GM21367 (cell line): ENCODE measurements around the gene TPP2.

Source experiments
- ATAC-seq: cut with Tn5 transposase; IDR thresholded peaks from one replicate; pipeline ENCODE4 v1.9.1; 2021; ENCODE audit not compliant: unreplicated experiment

Gene TPP2

DNA sequence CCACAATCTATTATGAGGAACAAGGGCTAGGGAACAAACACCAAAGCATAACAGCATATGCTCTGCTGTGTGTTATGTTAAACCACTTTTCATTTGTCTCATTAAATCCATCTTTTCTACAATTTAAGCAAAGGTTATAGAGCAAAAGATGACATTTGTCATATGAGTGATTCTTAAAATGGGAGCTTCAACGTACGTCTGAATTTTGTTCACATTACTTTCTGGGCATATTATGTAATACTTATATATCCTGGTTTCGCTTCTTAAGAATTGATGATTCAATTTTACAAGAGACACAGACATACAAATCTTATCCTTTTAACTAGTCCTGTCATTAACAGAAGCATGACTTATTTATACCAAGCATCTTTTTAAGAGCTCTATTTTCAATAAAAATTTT is 3.3 kb upstream of the TPP2 start:
- no peak for ATAC-seq

DNA sequence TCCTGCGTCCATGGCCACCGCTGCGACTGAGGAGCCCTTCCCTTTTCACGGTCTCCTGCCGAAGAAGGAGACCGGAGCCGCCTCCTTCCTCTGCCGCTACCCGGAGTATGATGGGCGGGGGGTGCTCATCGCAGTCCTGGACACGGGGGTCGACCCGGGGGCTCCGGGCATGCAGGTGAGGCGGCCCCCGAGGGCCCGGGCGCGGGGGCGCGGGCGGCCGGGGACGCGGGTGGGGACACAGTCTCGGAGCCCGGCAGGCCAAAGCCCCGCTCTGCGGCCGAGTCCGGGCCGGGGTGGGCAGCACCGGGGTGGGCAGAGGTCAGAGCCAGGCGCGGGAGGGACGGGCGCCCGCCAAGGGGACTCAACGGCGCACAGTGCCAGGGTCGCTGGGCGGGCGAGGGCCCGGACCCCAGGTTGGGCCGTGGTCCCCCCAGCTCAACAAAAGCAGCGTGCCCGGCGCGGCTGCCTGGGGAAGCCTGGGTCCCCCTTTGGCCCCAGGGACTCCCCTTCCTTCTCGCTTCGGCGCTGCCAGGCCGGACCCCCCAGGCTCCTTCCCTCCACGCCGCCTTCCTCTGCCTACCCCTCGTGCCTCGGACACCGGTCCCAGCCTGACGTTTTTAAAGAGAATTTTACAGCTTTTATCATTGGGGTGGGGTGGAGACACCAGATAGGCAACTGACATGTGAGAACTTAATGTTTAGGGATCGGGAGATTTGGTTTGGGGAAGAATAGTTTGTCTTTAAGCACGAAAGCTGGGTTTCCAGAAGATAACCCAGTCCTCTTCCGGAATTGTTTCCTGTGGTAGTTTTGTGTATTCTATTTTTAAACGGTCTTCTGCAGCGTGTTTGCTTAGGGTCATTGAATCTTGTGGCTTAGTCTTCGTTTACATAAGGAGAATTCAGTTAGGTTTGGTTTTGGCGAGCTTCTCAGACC is 509 bp downstream of the TPP2 start:
- peak; percentile 22 for ATAC-seq

DNA sequence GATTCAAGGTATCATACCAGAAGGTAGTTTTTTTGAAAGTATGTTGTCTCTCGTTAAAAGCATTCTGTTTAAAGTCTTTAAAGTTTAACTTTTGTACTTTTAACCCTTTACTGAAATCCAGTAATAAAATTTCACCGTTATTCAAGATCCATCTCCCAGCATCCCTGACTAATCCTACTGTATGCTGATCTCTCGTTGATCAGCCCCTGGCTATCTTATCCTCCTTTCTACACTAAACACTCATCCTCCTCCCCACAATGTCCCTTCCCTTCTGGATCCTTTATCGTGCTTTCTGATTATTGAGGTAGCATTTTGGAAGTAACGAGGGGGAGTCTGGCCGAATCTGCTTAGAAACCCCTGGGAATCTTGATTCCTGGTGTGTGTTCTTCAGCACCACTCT is 1.3 kb downstream of the TPP2 start:
- no peak for ATAC-seq

DNA sequence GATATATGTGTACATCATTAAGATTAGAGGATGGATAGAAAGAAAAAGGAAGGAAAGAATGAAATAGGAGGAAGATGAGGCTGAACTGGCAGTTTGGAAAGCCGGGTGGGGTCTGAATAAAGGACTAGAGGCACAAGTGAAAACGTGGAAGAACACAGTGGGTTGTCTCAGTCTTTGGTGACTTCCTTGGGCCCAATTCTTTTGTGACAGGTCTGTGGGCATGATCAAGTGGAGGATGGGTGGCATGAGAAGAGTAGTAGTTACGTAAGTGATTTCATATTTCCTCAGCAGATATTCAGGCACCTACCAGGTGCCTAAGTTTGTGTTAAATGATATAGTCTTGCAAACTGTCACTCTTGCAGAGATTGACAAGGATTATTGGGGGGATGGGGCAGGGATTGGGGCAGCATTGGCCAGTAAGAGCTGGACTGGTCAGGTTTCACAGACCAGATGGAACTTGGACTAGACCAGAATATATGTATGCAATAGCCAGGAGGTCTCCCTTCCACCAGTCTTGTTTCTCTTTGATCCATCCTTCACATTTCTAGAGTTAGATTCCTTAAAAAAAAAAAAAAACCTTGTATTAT is 2.7 kb downstream of the TPP2 start:
- ATAC-seq = no peak

DNA sequence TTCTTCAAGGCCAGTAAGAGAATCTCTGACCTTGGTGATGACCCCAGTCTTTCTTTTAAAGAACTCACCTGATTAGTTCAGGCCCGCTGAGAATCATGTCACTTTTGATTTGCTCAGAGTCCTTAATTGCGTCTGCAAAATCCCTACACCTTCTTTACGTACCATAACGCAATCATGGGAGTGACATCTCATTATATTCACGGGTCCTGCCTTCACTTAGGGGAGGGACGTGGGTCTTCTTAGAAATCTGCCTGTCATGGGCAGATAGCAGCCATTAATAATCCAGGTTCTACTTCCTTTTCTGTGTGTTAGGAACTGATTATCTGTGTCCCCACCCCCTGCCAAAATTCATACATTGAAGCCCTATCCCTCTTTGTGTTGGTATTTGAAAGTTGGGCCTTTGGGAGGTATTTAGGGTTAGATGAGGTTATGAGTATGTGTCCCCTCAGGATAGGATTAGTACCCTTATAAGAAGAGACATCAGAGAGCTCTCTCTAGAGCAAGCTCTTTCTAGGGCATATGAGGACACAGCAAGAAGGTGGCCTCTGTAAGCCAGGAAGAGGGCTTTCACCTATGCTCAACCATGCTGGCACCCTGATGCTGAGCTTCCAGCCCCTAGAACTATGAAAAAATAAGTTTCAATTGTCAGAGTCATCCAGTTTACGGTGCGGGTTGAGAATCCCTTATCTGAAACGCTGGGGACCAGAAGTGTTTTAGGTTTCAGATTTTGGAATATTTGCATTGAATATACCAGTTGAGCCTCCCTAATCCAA is 9.9 kb downstream of the TPP2 start:
- ATAC-seq = no peak

DNA sequence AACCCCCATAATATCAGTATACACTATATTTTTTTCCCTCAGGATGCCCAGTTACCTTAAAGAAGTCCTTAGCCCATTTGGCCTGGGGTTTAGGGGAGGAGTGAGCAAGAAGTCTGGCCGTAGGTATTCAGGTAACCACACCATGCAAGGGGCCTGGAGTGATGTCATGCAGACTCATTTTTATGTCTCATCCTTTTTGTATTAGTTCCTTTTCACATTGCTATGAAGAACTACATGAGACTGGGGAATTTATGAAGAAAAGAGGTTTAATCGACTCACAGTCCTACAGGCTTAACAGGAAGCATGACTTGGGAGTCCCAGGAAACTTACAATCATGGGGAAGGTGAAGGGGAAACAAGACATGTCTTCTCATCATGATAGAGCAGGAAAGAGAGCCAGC is 12.2 kb downstream of the TPP2 start:
- no peak for ATAC-seq

DNA sequence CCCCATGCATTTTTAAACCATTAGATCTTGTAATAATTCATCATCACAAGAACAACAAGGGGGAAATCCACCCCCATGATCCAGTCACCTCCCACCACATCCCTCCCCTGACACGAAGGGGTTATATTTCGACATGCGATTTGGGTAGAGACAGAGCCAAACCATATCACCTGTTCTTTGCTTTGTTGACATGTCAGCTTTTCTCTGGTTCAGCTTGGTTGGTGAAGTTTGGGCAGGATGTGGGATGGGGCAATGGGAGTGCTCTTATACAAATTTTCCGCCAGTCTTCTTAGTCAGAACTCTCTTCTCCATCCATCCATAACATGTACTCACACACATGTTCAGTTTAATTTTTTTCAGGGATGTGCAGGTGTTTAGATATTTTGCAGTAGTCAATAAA is 12.9 kb downstream of the TPP2 start:
- ATAC-seq = no peak

DNA sequence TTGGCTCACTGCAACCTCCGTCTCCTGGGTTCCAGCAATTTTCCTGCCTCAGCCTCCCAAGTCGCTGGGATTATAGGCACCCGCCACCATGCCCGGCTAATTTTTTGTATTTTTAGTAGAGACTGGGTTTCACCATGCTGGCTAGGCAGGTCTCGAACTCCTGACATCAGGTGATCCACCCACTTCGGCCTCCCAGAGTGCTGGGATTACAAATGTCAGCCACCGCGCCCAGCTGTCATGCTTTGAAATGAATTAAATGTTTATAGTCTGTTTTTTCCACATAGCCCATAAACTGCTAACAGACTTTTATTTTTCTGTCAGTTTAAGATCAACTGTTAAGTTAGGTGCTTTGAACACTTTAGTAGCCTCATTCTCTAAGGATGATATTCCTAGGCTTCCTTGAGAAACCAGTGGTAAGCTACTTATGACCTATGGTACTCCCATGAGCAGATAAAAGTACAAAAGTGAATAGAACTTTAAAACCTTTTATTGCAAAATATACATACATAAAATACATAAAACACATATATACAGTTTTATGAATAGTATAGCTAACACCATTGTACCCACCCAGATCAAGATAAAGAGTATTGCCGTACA is 13.6 kb downstream of the TPP2 start:
- ATAC-seq = no peak

DNA sequence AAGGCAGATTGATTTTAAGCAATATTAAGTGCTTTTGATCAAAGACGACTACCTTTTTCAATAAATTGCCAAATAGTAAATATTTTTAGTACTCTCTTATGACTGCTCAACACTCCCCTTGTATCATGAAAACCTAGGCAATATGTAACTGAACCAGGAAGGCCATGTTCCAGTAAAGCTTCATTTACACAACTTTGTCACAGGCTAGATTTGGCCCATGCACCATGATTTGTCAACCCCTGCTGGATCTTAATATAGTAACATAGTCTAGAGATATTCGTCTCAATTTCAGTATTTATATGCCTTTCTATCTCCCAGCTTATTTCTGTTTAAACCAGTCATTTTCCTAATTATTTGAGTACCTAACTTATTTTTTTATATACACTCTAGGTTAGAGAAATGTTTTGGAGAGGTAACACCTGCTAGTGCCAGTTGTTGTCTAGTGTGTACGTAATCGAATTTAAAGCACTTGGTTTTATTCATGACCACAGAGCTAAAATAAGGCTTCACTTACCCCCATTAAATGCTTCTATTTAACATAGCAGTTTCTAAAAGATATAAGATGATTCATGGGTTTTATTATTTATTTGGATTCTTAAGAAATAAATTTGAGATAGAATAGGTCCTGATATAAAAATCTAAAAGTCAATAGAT is 21.0 kb downstream of the TPP2 start:
- no peak for ATAC-seq

DNA sequence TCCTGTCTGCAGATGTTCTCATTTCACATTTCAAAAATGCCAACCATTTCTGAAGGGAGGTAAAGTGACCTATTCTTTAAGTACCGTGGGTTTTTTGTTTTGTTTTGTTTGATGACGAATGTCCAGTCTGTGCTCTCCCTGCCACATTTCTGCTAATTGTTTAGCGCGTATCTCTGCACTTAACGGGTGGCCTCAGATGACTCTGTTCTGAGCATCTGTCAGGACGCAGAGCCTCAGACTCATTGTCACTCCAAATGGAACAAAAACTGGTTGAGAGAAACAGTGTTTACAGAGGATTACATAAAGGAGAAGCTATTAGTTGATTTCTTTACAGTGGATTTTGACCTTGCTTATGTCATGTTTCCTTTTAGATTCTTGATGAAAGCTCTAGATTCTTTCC is 23.7 kb downstream of the TPP2 start:
- ATAC-seq = no peak

DNA sequence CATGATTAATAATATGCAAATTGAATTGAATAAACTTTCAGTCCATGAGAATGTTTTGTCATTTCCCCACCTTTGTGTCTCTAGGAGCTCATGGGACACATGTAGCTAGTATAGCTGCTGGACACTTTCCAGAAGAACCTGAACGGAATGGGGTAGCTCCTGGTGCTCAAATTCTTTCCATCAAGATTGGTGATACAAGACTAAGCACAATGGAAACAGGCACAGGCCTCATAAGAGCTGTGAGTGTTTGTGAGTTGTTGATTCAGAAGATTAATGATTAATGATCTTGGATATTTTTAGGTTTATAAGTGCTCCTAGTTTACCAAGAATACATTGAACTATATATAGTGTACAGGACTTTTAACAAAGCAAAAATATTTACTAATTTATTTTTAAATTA is 30.1 kb downstream of the TPP2 start:
- no peak for ATAC-seq

DNA sequence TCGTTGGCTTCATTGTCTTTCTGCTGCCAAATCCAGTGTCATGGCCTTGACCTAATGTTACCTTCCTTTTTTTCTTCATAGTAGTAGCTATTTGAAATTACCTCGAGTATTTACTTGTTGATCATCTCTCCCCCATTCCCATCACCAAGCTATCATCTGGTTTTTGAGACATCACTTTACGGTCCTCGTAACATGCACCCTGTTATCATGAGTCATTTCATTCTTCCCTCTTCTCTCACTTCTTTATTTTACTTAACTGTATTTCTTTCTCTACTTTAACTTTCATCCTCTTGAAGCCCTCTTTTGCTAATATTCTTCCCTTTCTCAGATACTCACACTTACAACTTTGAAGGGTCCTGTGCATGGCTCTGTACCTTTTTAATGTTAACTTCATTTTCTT is 31.8 kb downstream of the TPP2 start:
- no peak for ATAC-seq

DNA sequence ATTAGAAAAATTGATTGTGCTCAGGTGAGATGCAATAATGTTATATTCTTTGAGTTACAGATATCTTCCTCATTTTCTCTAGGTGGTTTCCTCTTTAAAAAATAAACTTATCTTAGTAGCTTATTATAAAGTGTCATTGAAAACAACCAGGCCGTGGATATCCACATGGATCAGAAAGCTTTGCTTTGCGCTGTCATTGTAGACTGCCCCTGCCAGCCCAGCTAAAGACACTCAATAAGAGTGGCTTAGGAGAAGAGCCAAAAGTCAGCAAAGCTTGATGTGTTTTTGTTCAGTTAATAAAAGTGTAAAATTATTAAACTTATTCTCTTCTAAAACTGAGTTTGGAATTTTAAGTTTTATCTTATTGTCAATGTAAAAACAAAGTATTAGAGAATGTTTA is 34.4 kb downstream of the TPP2 start:
- ATAC-seq = no peak

DNA sequence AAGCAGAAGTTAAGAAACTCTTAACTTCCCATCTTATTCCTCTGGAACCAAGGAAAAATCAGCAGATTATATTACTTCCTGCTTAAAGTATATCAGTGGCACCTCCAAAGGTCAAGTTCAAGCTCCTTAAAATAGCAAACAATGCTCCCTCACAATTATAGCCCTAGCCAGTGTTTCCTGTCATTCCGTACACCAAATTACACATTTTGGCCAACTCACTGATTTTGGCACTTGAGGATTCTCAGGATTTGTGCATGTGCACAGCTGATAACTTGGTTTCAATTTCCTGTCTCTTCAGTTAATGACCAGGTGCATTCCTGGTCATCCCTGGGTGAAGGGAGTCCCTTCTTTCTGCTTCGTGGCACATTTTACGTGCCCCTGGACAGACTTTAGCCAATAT is 42.0 kb downstream of the TPP2 start:
- no peak for ATAC-seq

DNA sequence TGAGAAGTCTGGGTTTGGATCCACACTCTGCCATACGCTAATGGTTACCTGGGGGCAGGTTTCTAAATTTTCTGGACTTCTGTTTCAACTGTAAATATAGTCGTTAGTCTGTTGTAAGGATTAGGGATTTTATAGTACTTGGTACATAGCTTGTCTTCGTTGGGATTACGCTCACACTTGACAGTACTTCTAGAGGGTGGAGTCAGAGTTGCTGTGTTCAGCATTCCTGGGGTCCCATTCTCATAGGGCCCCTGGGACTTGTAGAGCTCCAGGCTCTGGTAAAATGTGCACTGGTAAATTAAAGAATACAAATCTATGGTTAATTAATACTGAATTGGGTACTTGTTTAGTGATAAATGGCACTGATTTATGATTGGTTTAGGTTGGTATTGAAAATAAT is 45.2 kb downstream of the TPP2 start:
- no peak for ATAC-seq

DNA sequence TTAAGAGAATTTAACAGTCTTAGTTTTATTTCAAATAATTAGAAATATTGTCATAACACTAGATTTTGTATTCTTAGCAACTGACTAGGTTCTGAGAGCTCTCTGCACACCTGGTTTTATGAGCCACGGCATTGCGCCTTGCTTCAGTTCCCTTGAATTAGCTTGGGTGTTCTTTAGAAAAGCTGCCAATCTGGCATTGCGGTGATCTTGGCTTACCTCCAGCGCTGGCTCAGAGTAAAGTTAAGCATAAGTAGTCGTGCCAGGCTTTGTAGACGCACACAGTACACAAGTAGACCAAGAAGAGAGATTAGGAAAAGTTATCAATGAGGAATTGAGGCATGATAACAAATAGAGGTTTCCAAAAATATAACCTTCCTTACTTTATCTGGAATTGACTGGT is 45.7 kb downstream of the TPP2 start:
- ATAC-seq = no peak

DNA sequence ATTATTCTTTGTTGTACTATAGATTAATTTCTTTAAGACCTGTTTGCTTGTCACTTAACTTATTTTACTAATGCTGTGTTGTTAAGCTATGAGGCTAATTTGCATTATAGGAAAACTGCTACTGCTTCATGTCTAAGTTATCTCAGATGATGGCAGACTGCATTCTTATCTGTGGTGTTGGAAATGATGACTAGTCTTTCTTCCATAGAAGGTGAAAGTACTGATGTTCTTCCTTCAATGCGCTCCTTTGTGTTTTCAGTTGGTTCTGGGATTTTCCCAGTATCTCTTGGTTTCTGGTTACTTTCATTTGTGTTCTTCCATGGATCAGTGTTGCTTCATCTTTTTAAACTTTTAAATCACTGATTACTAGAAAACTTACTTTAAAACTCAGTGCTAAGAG is 46.9 kb downstream of the TPP2 start:
- ATAC-seq = no peak

DNA sequence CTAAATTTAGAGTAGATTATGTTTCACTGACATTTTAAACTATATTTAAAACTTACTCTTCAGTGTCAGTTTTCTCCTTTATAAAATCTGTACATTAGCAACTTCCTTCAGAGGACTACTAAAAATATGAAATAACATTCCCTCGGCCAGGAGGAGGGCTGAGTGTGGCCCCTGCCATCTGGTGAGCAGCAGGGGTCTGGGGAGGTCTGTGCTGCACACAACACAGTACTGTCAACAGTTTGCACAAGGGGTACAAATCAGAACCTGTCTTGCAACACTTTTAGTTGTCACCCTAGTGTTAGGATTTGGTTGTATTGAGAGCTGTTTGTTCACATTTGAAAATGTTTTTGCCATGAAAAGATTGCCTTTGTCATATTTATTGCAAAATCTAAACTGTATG is 48.9 kb downstream of the TPP2 start:
- ATAC-seq = no peak

DNA sequence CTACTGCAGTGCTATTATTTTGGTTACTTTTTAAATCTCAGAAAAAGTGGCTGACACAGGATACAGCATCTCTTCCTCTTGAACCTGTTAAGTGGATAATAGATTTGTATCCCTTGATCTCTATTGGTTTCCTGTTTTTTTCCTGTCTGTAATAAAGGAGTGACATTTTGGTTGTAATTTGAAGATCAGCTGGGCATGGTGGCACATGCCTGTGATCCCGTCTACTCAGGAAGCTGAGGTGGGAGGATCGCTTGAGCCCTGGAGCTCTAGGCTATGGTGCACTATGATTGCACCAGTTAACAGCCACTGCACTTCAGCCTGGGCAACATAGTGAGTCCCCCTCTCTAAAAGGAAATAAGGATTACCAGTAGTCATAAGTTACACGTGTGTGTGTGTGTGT is 51.3 kb downstream of the TPP2 start:
- no peak for ATAC-seq

DNA sequence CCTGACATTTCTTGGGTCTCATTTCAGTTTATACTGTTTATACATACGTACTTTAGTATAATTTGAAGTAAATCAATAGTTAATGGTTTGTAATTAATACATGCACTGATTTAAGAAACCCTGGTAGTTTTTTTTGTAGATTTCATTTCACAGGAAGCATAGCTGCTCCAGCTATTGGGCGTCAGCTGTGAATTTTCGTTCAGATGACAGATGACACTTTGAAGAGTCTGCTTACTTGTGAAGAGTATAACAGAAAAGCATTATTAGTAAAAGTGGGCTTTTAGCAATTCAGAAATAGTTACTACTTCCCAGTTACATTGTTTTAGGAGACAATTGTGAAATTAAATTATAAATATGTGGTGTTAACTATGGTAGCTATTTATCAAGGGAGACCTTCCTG is 53.7 kb downstream of the TPP2 start:
- no peak for ATAC-seq

DNA sequence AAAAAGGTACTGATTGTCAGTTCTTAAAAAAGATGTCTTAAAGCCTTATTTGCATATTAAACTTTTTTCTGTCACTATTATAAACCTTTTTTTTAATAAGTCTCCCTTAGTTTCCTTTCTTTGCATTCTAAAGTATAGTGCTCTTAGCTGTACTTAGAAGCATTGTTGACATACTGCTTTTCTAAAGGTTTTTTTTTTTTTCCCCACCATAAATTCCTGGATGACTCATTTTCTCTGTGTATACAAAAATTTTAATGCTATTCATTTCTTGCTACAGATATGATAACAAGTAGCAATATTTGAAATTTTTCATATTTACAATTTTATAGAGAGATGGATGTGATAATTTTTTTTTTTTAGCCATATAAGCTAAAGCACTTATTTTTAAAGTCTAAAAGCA is 54.6 kb downstream of the TPP2 start:
- ATAC-seq = no peak
